Heart left ventricle (tissue), 16 donors: Measurements from ENCODE around the gene RAB3GAP1. TPM values are rescaled to one million over a fixed set of nuclear protein-coding genes. Genes with fewer than 3 reads are reported as not detected.
A peak's percentile ranks its signal among the peaks of the same experiment; 100 is the strongest.

Experiments used
- ATAC-seq, 4 donors: fragments of 200-7000 bp; cut with Tn5 transposase; one replicate each; pipeline ENCODE4 v1.9.1; 2020 to 2022; ENCODE audit warnings: moderate library complexity in 4 of 4, mild to moderate bottlenecking in 3 of 4, moderate number of reproducible peaks in 1 of 4
- DNase-seq, 5 donors: peaks; one replicate each; pipeline ENCODE4 v3.0.0-alpha.2; 2020
- H3K27ac ChIP-seq, 12 donors: fragments of 200-600 bp; sonication (generic) in 4 of 12; one replicate each; pipeline versions ENCODE4 v1.5.0 to v1.8.0; 2016 to 2022; ENCODE audit warnings: mild to moderate bottlenecking in 2 of 12
- H3K27me3 ChIP-seq, 9 donors: fragments of 200-600 bp; sonication (generic) in 2 of 9; one replicate each; pipeline versions ENCODE4 v1.5.1 to v1.8.0; 2016 to 2022; ENCODE audit warnings: mild to moderate bottlenecking in 3 of 9
- H3K36me3 ChIP-seq, 9 donors: fragments of 200-600 bp; sonication (generic) in 2 of 9; one replicate each; pipeline versions ENCODE4 v1.5.0 to v1.8.0; 2018 to 2022; ENCODE audit warnings: mild to moderate bottlenecking in 2 of 9
- H3K4me1 ChIP-seq, 12 donors: fragments of 200-600 bp; sonication (generic) in 4 of 12; one replicate each; pipeline versions ENCODE4 v1.5.0 to v1.8.0; 2016 to 2022; ENCODE audit warnings: mild to moderate bottlenecking in 3 of 12
- H3K4me3 ChIP-seq, 12 donors: fragments of 200-600 bp; sonication (generic) in 4 of 12; one replicate each; pipeline versions ENCODE4 v1.5.0 to v1.8.0; 2017 to 2022; ENCODE audit warnings: mild to moderate bottlenecking in 9 of 12, moderate library complexity in 4 of 12
- H3K9me3 ChIP-seq, 12 donors: fragments of 200-600 bp; sonication (generic) in 4 of 12; one replicate each; pipeline versions ENCODE4 v1.5.0 to v1.8.0; 2016 to 2022; ENCODE audit warnings: mild to moderate bottlenecking in 1 of 12
- POLR2A ChIP-seq, 2 donors: fragments of 450-650 bp; IDR thresholded peaks; one replicate each; pipeline ENCODE4 v1.6.1; 2017; ENCODE audit warnings: antibody characterized with exemption in 2 of 2, mild to moderate bottlenecking in 2 of 2, moderate library complexity in 2 of 2
- WGBS, 4 donors: extraction: QIAGEN DNeasy Blood & Tissue Kit in 2 of 4; methylation state at CpG; one replicate each; pipeline versions ENCODE4 v1.1.5 to v1.1.7; 2013 to 2018; 5-methylcytosine and 5-hydroxymethylcytosine counted together
- intact Hi-C, 10 donors: fragments of 100-400 bp; cut with DNase I; formaldehyde crosslinking; loops; one replicate each; pipeline versions ENCODE4 v1.11.1 to v1.14.2; 2022
- polyA plus RNA-seq, 2 donors: library from polyadenylated mRNA; stranded (reverse); fragments of 200-250 nt; gene quantifications; one replicate each; pipeline ENCODE4 v1.2.3, GENCODE V29; 2013
- total RNA-seq, 9 donors: library from RNA; depleted of rRNA in 2 of 9; stranded (reverse); fragments of >200 nt in 2 of 9; fragmentation: NEBNext Ultra II Directional in 3 of 9; extraction: Animal tissue kit (Norgen Biotek cat#: 25700) in 3 of 9; gene quantifications; one replicate each; pipeline versions ENCODE4 v1.1.0 to v1.2.4, GENCODE V29; 2016 to 2023
- TF ChIP-seq, protein P1 (sequence below), 12 donors: fragments of 200-600 bp; sonication (generic) in 4 of 12; IDR thresholded peaks; one replicate each; pipeline versions ENCODE4 v1.5.0 to v1.8.0; 2018 to 2022; ENCODE audit warnings: antibody characterized with exemption in 12 of 12, mild to moderate bottlenecking in 5 of 12
- donor health status: ischemic (EF 13 %, LVEDD 7.1; RV severe dilation, severe dysfunction).
- donor health status: healthy with polysubstance abuse.
- donor health status: DM: no; HTN: yes; CAD: no.
- donor health status: DM: no; HTN: no; CAD: no.
- donor health status: ischemic (EF 25% LVEDD 6.9; RV normal size, moderate dysfunction).
- donor health status: ischemic (EF 25% LVEDD 5.7; RV mildly dilated, moderate dysfunction).
- donor health status: healthy.
- donor health status: DM: yes; HTN: yes; CAD: no.
- donor health status: ischemic (EF 35%, LVEDD 5.7; RV mildly dilated, moderate dysfunction).
- donor health status: nonischemic (EF 11% LVEDD 7.7; RV severe dilation, severe dysfunction).
- donor health status: DM: yes; HTN: yes; CAD: no.
- donor health status: PGD.
- donor health status: ischemic (EF 29% LVEDD 5.4; RV normal size, mild dysfunction).
- donor health status: nonischemic (EF 23%, LVEDD 6.1; RV moderate dilation, normal function).

Gene RAB3GAP1
- total and polyA plus RNA-seq, 11 donors = 16.7 to 63.6 (median 47.2) TPM

DNA sequence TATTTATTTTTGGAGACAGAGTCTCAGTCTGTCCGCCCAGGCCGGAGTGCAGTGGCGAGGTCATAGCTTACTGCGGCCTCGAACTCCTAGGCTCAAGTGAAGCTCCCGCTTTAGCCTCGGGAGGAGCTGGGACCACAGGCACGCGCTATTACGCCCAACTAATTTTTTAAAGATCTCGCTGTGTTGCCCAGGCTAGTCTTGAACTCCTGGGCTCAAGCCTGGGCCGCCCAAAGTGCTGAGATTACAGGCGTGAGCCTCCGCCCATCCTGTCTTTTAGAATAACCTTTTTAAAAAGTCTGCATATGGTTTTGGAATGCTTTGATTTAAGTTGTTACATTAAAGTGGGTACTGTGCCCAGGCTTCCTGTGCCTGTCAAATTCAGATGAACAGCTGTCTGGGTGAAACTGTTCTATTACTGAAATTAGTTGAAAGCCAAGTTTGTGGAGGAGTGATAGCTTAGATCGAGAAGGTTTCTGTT is 944 bp downstream of the RAB3GAP1 start:
- Histone ChIP-seq H3K4me1 (peaks cover 4 to 52% (median 36%) of the 10 kb centered on the region in 12 donors), H3K9me3 (no peaks in the 10 kb centered on the region), H3K36me3 (peaks cover 0 to 11% (median 0%) of the 10 kb centered on the region in 9 donors), H3K4me3 (peak overlapping the region; percentile 64 to 89 (median 77)), H3K27me3 (no peaks in the 10 kb centered on the region), H3K27ac (peak overlapping the region in 11 of 12 donors; percentile 81 to 98 (median 94))
- ATAC-seq (peak in 3 of 4 donors; percentile 4 to 21 (median 8)), DNase-seq (no peak)
- TF ChIP-seq, protein P1, sequence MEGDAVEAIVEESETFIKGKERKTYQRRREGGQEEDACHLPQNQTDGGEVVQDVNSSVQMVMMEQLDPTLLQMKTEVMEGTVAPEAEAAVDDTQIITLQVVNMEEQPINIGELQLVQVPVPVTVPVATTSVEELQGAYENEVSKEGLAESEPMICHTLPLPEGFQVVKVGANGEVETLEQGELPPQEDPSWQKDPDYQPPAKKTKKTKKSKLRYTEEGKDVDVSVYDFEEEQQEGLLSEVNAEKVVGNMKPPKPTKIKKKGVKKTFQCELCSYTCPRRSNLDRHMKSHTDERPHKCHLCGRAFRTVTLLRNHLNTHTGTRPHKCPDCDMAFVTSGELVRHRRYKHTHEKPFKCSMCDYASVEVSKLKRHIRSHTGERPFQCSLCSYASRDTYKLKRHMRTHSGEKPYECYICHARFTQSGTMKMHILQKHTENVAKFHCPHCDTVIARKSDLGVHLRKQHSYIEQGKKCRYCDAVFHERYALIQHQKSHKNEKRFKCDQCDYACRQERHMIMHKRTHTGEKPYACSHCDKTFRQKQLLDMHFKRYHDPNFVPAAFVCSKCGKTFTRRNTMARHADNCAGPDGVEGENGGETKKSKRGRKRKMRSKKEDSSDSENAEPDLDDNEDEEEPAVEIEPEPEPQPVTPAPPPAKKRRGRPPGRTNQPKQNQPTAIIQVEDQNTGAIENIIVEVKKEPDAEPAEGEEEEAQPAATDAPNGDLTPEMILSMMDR (IDR thresholded peaks at IDR 0.05) = no peak
- TF ChIP-seq POLR2A (IDR thresholded peaks at IDR 0.05) = no peak
- WGBS, 4 donors = 5 to 11% (median 6%) methylated on average over 15 of the region's 15 CpGs
- intact Hi-C loops = loop anchor here in 2 of 10 donors (2.0 to 5.0 kb wide), 3 partner anchors 478 to 689 kb away; partner anchors contain the start of genes R3HDM1 (in 2 of the 2), ZRANB3 (in 2 of the 2) and UBXN4 (in 1 of the 2)

DNA sequence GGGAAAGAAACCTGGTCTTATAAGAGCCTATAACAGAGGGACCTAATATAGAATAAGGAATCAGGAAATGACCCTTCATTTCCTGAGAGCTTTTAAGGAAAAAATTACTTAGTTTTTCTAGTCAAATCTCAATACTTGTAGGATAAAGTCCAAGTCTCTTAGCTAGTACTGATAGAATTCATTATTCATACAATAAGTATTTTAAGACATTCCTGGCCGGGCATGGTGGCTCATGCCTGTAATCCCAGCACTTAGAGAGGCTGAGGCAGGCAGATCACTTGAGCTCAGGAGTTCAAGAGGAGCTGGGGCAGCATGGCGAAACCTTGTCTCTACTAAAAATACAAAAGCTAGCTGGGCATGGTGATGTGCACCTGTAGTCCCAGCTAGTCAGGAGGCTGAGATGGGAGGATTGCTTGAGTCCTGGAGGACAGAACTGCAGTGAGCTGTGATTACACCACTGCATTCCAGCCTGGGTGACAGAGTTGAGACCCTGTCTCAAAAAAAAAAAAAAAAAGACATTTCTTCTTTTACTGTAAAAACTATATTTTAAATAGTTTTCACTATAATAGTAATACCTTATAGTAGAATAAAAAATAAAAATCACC is 3.2 kb downstream of the RAB3GAP1 start:
- H3K4me3 ChIP-seq = peak overlapping the region in 1 of 12 donors; percentile 4
- H3K4me1 ChIP-seq = peaks cover 5 to 63% (median 42%) of the 10 kb centered on the region in 12 donors
- intact Hi-C loops = no loop called here
- ATAC-seq = no peak
- H3K36me3 ChIP-seq = peaks cover 0 to 29% (median 3%) of the 10 kb centered on the region in 9 donors
- TF ChIP-seq, protein P1 (IDR thresholded peaks at IDR 0.05) = no peak
- TF ChIP-seq POLR2A (IDR thresholded peaks at IDR 0.05) = no peak
- DNase-seq = peak in 1 of 5 donors; percentile 30
- H3K9me3 ChIP-seq = no peaks in the 10 kb centered on the region
- 23 to 55% (median 49%) methylated on average over 2 of the region's 2 CpGs for WGBS, 4 donors
- no peaks in the 10 kb centered on the region for H3K27me3 ChIP-seq
- H3K27ac ChIP-seq = peak overlapping the region in 3 of 12 donors; percentile 0 to 26 (median 5)

DNA sequence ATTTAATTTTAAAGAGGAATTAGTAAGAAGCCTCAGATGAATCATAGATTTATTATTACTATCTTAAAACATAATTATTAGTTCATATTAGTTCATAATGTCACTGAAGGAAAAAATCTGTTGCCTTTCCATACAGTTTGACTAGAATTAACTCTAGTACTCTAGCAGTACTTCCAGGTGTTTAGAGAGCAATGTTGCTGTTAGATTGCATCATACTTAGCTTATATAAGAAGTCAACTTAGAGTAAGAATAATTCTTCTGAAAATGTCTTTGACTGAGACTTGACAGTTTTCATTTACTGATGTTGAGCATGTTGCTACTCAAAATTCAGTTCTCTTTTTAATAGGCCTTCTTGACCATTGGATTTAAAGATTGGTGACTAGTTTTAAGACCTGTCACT is 4.7 kb downstream of the RAB3GAP1 start:
- no peaks in the 10 kb centered on the region for H3K9me3 ChIP-seq
- peaks cover 5 to 63% (median 38%) of the 10 kb centered on the region in 12 donors for H3K4me1 ChIP-seq
- no peak overlapping the region for H3K4me3 ChIP-seq
- no peak for ATAC-seq
- no peak for TF ChIP-seq POLR2A (IDR thresholded peaks at IDR 0.05)
- TF ChIP-seq, protein P1 (IDR thresholded peaks at IDR 0.05) = no peak
- no peak for DNase-seq
- H3K36me3 ChIP-seq = peaks cover 0 to 44% (median 18%) of the 10 kb centered on the region in 9 donors
- intact Hi-C loops = no loop called here
- H3K27me3 ChIP-seq = no peaks in the 10 kb centered on the region
- no peak overlapping the region for H3K27ac ChIP-seq

DNA sequence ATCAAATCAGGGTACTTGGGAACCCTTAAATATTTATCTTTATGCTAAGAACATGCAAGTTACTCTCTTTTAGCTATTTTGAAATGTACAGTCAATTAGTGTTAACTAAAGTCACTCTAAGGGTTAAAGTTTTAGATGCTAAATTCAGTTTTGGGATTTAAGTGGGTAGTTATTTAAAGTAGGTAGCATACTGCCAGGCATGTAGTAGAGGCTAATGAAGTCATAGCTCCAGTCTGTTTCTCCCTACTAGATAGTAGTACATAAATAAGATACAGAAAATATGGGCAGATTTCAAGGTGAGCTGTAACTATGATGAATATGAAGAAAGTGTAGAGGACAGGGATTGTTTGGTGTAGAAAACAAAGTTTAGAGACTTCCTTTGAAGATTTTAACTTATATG is 7.5 kb downstream of the RAB3GAP1 start:
- H3K4me1 ChIP-seq = peaks cover 0 to 55% (median 24%) of the 10 kb centered on the region in 12 donors
- no peak overlapping the region for H3K4me3 ChIP-seq
- no peaks in the 10 kb centered on the region for H3K27me3 ChIP-seq
- ATAC-seq = peak in 3 of 4 donors; percentile 77 to 85 (median 82)
- peaks cover 0 to 12% (median 0%) of the 10 kb centered on the region in 12 donors for H3K9me3 ChIP-seq
- intact Hi-C loops = no loop called here
- peak overlapping the region in 5 of 12 donors; percentile 5 to 36 (median 11) for H3K27ac ChIP-seq
- DNase-seq = no peak
- peaks cover 0 to 50% (median 29%) of the 10 kb centered on the region in 9 donors for H3K36me3 ChIP-seq
- TF ChIP-seq, protein P1 (IDR thresholded peaks at IDR 0.05) = no peak
- TF ChIP-seq POLR2A (IDR thresholded peaks at IDR 0.05) = no peak
